Measurements from ENCODE around the gene CCDC192. TPM values are rescaled to one million over a fixed set of nuclear protein-coding genes. Genes with fewer than 3 reads are reported as not detected.

CCDC192 gene
- total RNA-seq, 1 donor from 2014 or later, result not detected

DNA sequence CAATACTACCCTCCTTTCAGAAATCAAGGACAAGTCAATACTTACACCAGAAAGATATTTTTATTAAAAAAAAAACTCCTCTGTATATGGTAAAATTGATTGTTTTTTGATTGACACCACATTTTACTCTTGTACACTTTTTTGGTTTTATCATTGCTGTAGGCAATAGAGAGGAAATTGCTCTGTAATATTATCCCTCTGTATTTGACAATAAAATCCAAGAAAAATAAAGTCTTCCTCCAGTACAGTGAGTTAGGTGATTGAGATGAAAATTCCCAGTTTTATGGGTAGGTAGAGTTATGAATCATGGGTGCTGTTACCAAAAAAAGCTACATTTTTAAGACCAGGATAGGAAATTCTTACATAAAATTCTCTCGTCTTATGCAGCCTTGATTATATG, 22.6 kb upstream of the CCDC192 start:
- H3K36me3 ChIP-seq, result no peaks in the 10 kb centered on the region
- no peak overlapping the region for H3K27ac ChIP-seq
- no peaks in the 10 kb centered on the region for H3K4me1 ChIP-seq
- H3K9me3 ChIP-seq, result no peaks in the 10 kb centered on the region
- intact Hi-C loops (cut with DNase I), result no loop called here
- DNase-seq (no peak), ATAC-seq (no peak)
- H3K4me3 ChIP-seq, result no peak overlapping the region
- no peak for TF ChIP-seq CTCF (IDR thresholded peaks at IDR 0.05)
- H3K27me3 ChIP-seq (ENCODE audit: low read depth), result no peaks in the 10 kb centered on the region

- no peaks in the 10 kb centered on the region for H3K9me3 ChIP-seq
- ATAC-seq (no peak), DNase-seq (no peak)
- TF ChIP-seq CTCF (IDR thresholded peaks at IDR 0.05), result no peak
- no peak overlapping the region for H3K4me3 ChIP-seq
- H3K27me3 ChIP-seq (ENCODE audit: low read depth), result no peaks in the 10 kb centered on the region
- H3K27ac ChIP-seq, result no peak overlapping the region
- H3K36me3 ChIP-seq, result no peaks in the 10 kb centered on the region
- intact Hi-C loops (cut with DNase I), result no loop called here
- H3K4me1 ChIP-seq, result no peaks in the 10 kb centered on the region
These were observed 20.2 kb upstream of the CCDC192 start for GRCh38 chr5:127683008-127683407.

DNA sequence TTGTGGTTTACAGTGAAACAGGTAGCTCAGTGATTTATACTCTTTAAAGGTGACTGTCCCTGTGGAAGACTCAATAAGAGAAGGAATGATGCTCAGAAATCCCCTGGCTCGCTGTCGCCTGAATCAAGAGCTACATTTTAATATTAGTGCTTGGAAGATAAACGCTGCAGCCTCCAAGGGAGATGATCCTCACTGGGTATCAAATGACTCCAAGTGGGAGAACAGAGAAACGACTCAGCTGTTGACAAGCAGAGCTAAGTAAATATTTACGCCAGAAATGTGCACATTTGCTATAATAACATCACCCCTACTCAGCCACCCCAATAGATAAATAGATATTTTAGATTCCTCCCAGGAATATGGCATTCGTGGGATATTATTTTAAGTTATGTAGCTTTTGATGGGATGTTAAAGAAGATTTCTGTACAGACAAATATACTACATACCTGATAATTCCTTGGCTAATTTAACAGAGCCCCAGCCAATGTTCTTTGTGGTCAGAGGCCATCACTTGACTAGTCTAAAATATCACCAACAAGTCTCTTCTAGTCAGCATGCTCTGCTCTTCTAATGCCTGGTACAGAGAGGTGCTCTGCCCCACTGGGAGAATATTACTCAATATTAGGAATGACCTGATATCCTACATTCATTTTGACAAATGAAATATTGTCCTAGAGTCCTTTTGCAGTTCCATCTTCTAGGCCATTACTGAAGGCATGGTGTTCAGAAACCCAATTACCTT, 18.3 kb upstream of the CCDC192 start:
- H3K27ac ChIP-seq, result no peak overlapping the region
- ATAC-seq (no peak), DNase-seq (no peak)
- no peaks in the 10 kb centered on the region for H3K27me3 ChIP-seq (ENCODE audit: low read depth)
- intact Hi-C loops (cut with DNase I), result no loop called here
- no peaks in the 10 kb centered on the region for H3K9me3 ChIP-seq
- no peaks in the 10 kb centered on the region for H3K4me1 ChIP-seq
- no peaks in the 10 kb centered on the region for H3K36me3 ChIP-seq
- H3K4me3 ChIP-seq, result no peak overlapping the region
- no peak for TF ChIP-seq CTCF (IDR thresholded peaks at IDR 0.05)

DNA sequence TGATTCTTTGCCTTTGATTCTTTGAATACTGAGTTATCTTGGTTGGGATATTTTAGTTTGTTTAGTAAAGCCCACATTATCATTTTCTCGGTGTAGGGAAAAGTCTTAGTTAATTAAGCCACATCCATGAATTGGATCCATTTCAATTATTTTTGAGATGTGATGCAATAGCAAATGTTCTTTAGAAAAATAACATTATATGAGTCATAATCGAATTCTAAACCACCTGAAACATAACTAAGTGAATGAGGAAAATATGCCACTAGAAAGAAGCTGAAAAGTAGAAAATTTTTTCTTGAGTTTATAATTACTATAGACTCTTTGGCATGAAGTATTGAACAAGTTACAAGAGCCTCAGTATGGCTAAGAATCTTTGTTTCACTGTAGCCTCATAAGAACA, 17.5 kb upstream of the CCDC192 start:
- H3K27me3 ChIP-seq (ENCODE audit: low read depth), result no peaks in the 10 kb centered on the region
- H3K9me3 ChIP-seq, result no peaks in the 10 kb centered on the region
- no peak for DNase-seq
- intact Hi-C loops (cut with DNase I), result no loop called here
- H3K4me1 ChIP-seq, result no peaks in the 10 kb centered on the region
- no peak overlapping the region for H3K4me3 ChIP-seq
- no peak overlapping the region for H3K27ac ChIP-seq
- no peak for TF ChIP-seq CTCF (IDR thresholded peaks at IDR 0.05)
- no peak for ATAC-seq
- no peaks in the 10 kb centered on the region for H3K36me3 ChIP-seq

GRCh38 chr5:127686424-127686823, 16.8 kb upstream of the CCDC192 start:
- ATAC-seq (no peak), DNase-seq (no peak)
- Histone ChIP-seq H3K27me3 (ENCODE audit: low read depth) (no peaks in the 10 kb centered on the region), H3K36me3 (no peaks in the 10 kb centered on the region), H3K9me3 (no peaks in the 10 kb centered on the region), H3K4me3 (no peak overlapping the region), H3K4me1 (no peaks in the 10 kb centered on the region), H3K27ac (no peak overlapping the region)
- no peak for TF ChIP-seq CTCF (IDR thresholded peaks at IDR 0.05)
- intact Hi-C loops (cut with DNase I), result no loop called here
